Globus pallidus (tissue), 1 donor: ENCODE measurements around the gene RABL2A.
"Not testable (repeated sequence)": the region's sequence is repeated elsewhere in the genome, so short reads cannot be mapped to it uniquely, and the experiment has no call there.

ENCODE experiments used
- DNase-seq: peaks from one replicate; pipeline ENCODE4 v3.0.0-alpha.2; 2015; ENCODE audit warnings: low spot score

RABL2A gene

DNA sequence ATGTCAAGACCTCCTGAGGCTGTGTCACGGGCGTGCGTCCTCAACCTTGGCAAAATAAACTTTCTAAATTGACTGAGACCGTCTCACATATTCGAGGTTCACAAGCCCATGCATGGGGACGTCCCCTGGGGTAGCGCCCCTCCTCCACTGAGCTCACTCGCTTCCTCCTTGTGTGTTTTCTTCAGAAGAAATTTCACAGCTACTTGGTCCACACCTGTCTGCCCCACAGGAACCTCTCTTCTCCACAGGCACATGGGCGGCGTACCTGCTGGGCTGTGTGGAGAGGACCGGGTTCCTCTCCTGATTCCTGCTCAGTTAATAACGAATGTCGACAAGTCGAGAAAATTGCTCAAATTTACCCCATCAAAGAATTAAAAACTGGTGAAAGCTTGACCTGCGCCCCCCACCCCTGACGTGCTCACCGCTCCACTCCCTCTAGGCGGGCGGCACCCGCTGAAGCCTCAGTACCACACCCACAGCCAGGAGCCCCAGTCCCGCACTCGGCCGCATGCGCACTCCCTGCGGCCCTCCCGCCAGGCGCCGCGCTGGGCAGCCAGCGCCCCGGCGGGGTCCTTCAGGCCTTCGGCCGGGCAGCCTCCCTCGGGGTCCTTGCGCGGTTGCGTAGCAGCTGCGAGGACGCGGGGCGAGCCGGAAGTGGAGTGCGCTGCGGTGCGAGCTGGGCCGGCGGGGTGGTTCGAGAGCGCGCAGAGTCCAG lies at the start of gene RABL2A:
RABL2A (plus strand) TSS at position 651 of the 715 bp plus-strand sequence. CDS start 1,341 bp downstream, outside the sequence.
- peak; percentile 72 for DNase-seq

DNA sequence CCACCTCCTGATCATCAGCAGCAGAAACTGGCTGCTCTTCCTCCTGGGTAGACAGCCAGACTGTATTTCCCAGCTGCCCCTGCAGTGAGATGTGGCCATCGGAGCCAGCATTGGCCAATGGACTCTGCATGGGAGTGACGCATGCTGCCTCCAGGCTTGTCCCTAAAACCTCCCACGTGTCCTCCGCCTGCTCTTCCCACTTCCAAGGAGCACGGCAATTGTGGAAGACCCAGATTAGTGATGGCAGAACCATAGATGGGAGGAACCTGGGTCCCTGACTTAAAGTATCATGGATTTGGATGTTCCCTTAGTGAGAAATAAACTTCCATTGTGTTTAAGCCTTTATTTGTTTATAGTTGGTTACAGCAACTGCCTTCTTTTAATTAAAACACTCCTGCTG lies 48.6 kb upstream of the RABL2A start:
- DNase-seq = not testable (repeated sequence)

DNA sequence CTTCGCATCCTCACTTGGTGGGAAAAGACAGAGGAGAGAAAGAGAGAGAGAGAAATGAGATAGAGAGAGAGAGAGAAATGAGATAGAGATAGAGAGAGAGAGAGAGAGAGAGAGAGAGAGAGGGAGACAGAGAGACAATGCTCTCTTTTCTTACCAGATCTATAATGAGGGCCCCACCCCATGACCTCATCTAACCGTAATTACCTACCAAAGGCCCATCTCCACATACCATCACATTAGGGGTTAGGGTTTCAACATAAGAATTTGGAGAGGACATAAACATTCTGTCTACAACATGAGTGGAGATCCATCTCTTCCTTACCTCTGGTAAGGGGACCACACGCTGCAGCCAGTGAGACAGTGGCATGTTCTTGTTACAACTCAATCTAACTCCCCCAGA lies 44.6 kb upstream of the RABL2A start:
- DNase-seq = not testable (repeated sequence)

DNA sequence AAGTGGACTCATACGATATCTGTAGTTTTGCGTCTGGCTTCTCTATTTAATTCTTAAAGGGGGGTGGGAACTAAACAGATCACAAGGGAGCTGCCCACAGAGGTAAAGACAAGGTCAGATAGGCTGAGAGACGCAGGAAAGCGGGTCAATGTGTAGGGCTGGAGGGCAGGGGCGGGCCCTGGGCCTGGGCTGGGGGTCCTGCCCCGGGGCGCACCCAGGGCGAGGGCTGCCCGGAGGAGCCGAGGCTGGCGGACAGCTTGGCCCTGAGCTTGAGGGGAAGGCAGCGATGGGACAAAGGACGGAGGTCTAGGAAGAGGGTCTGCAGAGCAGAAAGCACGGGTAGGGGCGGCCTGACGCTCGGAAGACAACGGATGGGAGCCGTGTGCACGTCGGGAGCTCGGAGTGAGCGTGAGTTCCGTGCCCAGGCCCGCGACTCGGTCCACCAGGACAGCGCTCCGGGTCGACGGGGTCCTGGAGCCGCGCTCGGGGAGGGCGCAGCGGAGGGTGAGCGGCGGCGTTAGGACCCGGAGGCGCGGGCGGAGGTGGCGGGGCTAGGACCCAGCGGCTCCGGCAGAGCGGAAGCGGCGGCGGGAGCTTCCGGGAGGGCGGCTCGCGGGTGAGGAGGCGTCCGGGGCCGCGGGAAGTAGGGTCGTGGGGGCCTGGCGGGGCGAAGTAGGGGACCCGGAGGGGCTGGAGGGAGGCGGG lies 43.4 kb upstream of the RABL2A start:
- peak; percentile 68 for DNase-seq

DNA sequence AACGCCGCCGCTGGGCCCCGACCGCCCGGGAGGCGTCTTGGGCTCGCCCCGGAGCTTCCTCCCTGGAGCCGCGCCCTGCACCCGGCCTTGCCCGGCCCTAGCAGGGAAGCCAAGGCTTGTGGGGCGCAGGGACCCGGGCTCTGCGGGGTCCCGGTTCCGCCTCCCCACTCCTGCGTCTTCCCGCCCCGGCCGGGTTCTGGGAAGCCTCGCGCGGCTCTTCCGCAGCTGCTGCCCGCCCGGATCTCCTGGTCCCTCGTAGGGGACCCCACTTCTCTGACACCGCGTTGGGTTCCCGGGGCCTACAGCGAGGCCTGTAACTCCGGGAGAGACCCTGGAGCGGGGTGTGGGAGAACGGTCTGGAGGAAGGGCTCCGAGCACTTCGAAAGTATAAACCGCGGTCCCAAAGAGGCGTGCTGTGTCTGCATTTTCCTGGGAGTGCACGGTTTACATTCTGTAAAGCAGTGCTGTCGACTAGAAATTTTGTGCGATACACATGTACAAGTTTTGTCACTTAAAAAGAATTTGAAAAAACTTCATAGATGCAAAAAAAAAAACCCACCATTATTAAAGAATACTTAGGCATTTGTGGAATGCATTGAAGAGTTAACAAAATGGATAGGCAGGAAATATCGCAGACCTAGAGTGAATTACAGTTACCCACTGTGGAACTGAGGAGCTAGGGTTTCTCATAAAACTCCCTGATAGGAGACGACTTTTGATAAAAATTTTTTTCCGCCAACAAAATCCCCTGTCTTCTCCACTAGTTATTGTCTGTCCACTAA lies 42.6 kb upstream of the RABL2A start:
- DNase-seq = not testable (repeated sequence)

DNA sequence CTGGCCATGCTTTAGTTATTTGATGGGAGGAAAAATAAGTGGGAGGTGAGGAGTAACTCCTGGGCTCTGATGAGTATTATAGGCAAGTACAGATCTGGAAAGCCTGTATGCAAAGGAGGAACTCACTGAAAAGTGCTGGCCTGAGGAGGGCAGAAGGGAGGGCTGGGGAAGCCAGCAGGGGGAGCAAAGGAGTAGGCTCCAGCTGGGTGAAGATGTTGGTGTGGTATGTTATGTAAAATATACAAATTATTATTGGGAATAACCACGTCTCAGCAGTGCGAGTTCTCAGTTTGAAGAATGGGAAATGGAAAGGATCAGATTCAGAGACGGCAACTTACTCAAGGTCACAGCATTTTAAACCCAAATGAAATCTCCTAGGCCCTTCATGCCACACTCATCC lies 39.9 kb upstream of the RABL2A start:
- not testable (repeated sequence) for DNase-seq

DNA sequence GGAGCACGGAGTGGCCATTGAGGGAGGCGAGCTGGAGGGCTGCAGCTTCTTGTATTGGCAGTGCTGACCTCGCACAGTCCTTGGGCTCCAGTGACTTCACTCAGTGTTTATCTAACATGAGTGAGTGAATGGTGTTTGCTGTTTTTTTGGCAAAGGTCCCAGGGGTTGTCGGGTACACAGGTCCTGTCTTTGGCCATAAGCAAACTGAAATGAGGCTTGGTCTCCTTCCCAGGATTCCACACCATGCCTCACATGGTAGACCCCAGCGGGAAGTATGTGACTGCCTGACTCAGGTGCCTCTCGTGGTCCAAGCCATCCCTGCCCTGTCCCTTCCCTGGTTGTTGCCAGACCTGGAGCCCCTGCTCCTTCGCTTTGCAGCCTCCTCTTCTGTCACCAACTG lies 37.5 kb upstream of the RABL2A start:
- DNase-seq = not testable (repeated sequence)

DNA sequence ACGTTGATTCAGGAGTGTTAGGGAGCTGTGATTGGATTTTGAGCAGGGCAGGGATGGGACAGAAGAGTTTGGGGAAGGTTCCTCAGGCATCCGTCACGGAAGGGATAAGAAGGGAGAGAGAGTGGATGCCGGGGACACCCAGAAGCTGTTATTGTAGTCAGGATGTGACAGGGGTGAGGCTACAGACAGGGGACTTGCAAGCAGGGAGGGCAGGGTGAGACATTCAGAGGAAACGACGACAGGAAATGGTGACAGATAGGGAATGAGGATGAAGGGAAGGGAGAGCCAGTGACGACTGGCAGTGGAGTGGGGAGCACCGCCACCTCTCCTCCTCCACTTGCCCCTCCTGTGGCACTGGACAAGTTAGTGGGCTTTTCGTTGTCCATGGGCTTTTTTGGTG lies 35.1 kb upstream of the RABL2A start:
- not testable (repeated sequence) for DNase-seq

DNA sequence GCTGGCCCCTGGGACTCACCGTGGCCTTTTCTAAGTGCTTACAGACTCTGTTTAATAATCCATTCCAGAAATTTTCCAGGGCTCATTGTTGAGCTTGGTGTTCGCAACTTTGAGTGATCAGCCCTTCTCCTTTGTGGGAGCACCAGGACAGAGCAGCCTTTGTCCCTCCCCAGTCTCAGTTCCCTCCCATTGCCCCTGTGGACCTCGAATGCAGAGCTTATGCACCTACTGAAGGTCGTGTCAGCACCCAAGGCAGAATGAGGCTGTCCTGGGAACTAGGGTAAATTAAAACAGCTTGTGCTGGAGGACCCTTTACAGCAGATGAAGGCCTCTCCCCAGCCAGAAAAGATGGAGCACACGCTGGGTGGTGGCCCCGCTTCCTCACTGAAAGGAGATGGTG lies 33.8 kb upstream of the RABL2A start:
- not testable (repeated sequence) for DNase-seq

DNA sequence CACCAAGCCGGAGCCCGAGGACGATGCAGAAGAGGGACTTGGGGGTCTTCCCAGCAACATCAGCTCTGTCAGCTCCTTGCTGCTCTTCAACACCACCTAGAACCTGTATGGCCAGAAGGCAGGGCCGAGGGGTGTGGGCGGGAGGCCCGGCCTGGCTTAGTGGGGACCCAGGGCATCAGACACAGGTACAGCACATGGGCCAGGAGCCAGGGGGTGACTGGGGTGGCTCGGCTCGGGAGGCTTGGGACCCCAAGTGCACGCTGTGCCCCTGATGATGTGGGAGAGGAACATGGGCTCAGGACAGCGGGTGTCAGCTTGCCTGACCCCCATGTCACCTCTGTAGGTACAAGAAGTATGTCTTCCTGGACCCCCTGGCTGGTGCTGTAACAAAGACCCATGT lies 31.3 kb upstream of the RABL2A start:
- DNase-seq = not testable (repeated sequence)

DNA sequence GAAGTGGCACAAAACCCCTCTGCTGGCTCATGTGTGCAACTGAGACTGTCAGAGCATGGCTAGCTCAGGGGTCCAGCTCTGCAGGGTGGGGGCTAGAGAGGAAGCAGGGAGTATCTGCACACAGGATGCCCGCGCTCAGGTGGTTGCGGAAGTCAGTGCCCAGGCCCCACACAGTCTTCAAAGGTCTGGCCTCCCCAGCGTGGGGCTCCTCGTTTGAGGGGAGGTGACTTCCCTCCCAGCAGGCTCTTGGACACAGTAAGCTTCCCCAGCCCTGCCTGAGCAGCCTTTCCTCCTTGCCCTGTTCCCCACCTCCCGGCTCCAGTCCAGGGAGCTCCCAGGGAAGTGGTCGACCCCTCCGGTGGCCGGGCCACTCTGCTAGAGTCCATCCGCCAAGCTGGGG lies 29.9 kb upstream of the RABL2A start:
- not testable (repeated sequence) for DNase-seq

DNA sequence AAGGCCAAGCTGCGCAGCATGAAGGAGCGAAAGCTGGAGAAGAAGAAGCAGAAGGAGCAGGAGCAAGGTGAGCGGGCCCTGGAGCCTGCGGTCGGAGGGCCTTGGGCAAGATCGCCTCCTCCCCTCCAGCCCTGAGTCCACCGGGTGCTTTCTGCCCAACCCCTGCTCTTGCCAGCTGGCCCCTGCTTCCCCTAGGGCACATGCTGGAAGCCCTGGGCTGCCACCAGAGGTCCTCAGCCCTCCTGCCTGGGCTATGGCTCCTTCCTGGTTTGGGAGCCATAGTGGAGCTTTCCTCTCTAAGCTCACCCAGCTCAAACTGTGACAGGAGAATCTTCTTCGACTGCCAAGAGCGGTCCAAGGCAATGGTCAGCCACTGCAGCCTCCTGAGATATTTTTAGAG lies 29.5 kb upstream of the RABL2A start:
- not testable (repeated sequence) for DNase-seq

DNA sequence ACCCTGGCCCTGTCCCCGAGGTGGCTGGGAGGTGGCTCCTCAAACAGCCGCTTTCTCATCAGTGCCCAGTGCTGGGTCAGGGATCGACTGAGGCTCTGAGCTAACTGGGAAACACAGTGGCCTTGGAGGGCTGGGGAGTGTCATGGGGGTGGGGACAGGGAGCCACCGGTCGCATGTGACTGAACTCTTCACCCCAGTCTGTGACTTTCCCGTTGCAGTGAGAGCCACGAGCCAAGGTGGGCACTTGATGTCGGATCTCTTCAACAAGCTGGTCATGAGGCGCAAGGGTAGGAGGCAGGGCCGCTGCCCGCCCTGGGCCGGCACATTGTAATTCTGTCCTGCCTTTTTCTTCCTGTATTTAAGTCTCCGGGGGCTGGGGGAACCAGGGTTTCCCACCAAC lies 28.9 kb upstream of the RABL2A start:
- DNase-seq = not testable (repeated sequence)

DNA sequence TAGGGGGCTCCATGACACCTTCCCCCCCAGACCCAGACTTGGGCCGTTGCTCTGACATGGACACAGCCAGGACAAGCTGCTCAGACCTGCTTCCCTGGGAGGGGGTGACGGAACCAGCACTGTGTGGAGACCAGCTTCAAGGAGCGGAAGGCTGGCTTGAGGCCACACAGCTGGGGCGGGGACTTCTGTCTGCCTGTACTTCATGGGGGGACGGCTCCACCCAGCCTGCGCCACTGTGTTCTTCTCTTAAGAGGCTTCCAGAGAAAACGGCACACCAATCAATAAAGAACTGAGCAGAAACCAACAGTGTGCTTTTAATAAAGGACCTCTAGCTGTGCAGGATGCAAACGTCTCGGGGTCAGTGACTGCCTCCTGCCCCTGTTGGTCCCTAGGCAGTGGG lies 28.3 kb upstream of the RABL2A start:
- not testable (repeated sequence) for DNase-seq

DNA sequence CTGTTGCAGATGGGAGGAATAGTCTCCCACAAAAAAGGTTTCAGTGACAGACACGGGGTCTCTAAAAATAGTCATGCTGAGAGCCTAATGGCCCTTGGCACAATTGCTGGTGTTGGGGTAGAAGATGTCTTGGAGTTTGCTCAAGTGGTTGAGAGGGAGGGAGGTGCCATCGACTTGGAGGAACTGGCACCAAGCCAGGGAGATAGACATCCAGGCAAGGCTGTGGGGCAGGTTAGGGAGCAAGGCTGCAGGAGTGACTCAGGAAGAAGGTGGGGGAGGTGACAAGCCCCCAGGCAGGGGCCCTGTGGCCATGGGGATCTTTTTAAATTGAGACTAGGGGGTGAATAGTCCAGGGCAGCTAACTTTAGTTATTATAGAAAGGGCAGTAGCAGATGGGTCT lies 27.9 kb upstream of the RABL2A start:
- DNase-seq = not testable (repeated sequence)

DNA sequence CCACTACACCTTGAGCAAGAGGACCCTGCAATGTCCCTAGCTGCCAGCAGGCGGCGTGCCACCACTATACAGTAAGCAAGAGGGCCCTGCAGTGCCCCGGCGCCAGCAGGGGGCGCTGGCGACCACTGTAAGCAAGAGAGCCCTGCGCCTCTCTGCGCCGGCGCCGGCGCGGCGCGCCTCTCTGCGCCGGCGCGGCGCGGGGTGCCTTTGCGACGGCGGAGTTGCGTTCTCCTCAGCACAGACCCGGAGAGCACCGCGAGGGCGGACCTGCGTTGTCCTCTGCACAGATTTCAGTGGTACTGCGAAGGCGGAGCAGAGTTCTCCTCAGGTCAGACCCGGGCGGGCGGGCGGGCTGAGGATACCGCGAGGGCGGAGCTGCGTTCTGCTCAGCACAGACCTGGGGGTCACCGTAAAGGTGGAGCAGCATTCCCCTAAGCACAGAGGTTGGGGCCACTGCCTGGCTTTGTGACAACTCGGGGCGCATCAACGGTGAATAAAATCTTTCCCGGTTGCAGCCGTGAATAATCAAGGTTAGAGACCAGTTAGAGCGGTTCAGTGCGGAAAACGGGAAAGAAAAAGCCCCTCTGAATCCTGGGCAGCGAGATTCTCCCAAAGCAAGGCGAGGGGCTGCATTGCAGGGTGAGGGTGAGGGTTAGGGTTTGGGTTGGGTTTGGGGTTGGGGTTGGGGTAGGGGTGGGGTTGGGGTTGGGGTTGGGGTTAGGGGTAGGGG lies 24.9 kb upstream of the RABL2A start:
- DNase-seq = not testable (repeated sequence)

DNA sequence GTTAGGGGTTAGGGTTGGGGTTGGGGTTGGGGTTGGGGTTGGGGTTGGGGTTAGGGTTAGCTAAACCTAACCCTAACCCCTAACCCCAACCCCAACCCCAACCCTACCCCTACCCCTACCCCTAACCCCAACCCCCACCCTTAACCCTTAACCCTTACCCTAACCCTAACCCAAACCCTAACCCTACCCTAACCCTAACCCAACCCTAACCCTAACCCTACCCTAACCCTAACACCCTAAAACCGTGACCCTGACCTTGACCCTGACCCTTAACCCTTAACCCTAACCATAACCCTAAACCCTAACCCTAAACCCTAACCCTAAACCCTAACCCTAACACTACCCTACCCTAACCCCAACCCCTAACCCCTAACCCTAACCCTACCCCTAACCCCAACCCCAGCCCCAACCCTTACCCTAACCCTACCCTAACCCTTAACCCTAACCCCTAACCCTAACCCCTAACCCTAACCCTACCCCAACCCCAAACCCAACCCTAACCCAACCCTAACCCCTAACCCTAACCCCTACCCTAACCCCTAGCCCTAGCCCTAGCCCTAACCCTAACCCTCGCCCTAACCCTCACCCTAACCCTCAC lies 24.1 kb upstream of the RABL2A start:
- no peak for DNase-seq

DNA sequence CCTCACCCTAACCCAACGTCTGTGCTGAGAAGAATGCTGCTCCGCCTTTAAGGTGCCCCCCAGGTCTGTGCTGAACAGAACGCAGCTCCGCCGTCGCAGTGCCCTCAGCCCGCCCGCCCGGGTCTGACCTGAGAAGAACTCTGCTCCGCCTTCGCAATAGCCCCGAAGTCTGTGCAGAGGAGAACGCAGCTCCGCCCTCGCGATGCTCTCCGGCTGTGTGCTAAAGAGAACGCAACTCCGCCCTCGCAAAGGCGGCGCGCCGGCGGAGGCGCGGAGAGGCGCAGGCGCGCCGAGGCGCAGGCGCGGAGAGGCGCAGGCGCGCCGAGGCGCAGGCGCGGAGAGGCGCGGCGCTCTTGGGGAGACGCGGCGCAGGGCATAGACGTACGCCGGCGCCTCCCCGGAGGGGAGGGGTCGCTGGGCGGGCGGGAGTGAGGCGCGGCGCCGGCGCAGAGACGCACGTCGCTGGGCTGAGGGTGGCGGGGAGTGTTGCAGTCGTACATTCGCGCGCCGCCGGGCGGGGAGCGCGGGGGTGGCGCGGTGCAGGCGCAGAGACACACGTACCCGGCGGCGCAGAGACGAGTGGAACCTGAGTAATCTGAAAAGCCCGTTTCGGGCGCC lies 23.5 kb upstream of the RABL2A start:
- DNase-seq = peak; percentile 85

DNA sequence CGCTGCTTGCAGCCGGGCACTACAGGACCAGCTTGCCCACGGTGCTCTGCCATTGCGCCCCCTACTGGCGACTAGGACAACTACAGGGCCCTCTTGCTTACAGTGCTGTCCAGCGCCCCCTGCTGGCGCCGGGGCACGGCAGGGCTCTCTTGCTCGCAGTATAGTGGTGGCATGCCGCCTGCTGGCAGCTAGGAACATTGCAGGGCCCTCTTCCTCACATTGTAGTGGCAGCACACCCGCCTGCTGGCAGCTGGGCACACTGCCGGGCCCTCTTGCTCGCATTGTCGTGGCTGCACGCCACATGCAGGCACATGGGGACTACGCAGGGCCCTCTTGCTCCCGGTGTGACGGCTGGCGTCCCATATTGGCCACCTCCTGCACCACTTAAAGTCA lies 23.0 kb upstream of the RABL2A start:
- DNase-seq = peak; percentile 96

DNA sequence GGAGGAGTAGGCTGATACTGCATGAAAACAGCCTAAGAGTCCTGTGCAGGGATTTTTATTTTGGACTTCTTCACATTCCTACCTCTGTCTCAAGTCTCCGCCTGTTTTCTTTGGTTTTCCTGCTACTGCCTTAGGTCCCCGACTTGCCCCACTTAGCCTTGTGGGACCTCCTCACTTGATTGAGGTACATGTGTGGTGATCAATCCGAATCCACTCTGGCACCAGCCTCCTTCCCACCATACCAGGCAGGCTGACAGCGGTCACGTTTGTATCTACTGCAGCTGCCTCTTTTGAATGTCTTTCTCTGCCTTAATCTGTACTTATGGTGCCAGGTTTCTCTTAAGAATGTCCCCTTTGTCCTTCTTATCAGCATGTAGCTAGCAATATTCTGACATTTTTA lies 22.4 kb upstream of the RABL2A start:
- DNase-seq = not testable (repeated sequence)

DNA sequence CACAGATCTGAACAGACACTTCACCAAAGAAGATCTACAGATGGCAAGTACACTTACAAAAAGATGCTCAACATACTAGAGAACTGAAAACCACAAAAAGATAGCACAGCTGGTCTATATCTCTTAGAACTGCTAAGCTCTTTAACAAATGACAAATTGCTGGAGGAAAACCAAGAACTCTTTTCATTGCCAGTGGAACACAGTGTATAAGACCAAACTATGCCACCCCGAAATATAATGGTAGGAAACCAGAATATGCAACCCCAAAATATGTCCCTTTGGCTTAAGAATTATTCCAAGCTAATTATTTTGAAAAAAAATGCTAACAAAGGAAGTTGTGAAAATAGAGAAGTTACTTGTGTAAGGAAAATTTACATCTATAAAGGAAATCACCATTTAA lies 21.0 kb upstream of the RABL2A start:
- DNase-seq = not testable (repeated sequence)
